CD4-positive, alpha-beta T cell (primary cell): Measurements from ENCODE around the gene PPP1CA. TPM values are rescaled to one million over a fixed set of nuclear protein-coding genes. Genes with fewer than 3 reads are reported as not detected.

Source experiments
- ATAC-seq: fragments of 200-7000 bp; cut with Tn5 transposase; one replicate; pipeline ENCODE4 v1.10.0; 2022; ENCODE audit warnings: mild to moderate bottlenecking; ENCODE audit not compliant: poor library complexity
- CTCF ChIA-PET: fragments of 350-600 bp; sonication (Branson Sonifier 250); formaldehyde crosslinking; loops from one replicate; lab custom pipeline; 2021; ENCODE audit warnings: antibody characterized with exemption, inconsistent platforms; lab: Charles Lee
- POLR2A ChIA-PET: fragments of 350-600 bp; sonication (Branson Sonifier 250); formaldehyde crosslinking; loops from one replicate; lab custom pipeline; 2021; ENCODE audit warnings: antibody characterized with exemption, inconsistent platforms; lab: Charles Lee
- DNase-seq, 14 experiments: peaks; one replicate each; pipeline ENCODE4 v3.0.0-alpha.2; 2013 to 2020; ENCODE audit warnings: mixed read lengths in 2 of 14
- H3K27ac ChIP-seq, 2 donors: one replicate each; pipeline versions ENCODE4 v1.5.1 to v1.7.0; 2013; ENCODE audit warnings: low read length in 2 of 2, low read depth in 1 of 2, mild to moderate bottlenecking in 1 of 2
- H3K27me3 ChIP-seq, 2 experiments: 1 replicate in 1 of 2; 2 replicates in 1 of 2; pipeline versions ENCODE4 v1.6.1 to v1.7.0; 2013; ENCODE audit warnings: low read length in 2 of 2, control low read depth in 1 of 2, mild to moderate bottlenecking in 1 of 2, moderate library complexity in 1 of 2; ENCODE audit not compliant: insufficient read depth in 2 of 2, control insufficient read depth in 1 of 2
- H3K36me3 ChIP-seq: one replicate; pipeline ENCODE4 v1.6.1; 2013; ENCODE audit warnings: low read length, control low read depth; ENCODE audit not compliant: insufficient read depth
- H3K4me1 ChIP-seq: one replicate; pipeline ENCODE4 v1.6.1; 2013; ENCODE audit warnings: low read length, control low read depth; ENCODE audit not compliant: insufficient read depth
- H3K4me3 ChIP-seq: one replicate; pipeline ENCODE4 v1.5.1; 2013; ENCODE audit warnings: mild to moderate bottlenecking, low read length, moderate library complexity
- H3K9me3 ChIP-seq, 2 experiments: 1 replicate in 1 of 2; 2 replicates in 1 of 2; pipeline versions ENCODE4 v1.6.1 to v1.7.0; 2013; ENCODE audit warnings: low read length in 2 of 2, mild to moderate bottlenecking in 2 of 2, control low read depth in 1 of 2, moderate library complexity in 1 of 2; ENCODE audit not compliant: control insufficient read depth in 1 of 2, insufficient read depth in 1 of 2
- H3K27ac Mint-ChIP-seq: one replicate; pipeline ENCODE4 v1.8.0; 2020; ENCODE audit warnings: mixed read lengths
- H3K27me3 Mint-ChIP-seq: one replicate; pipeline ENCODE4 v1.8.0; 2021; ENCODE audit warnings: mixed read lengths
- H3K36me3 Mint-ChIP-seq: one replicate; pipeline ENCODE4 v1.8.0; 2021; ENCODE audit warnings: low read depth, mixed read lengths
- H3K4me1 Mint-ChIP-seq: one replicate; pipeline ENCODE4 v1.8.0; 2021; ENCODE audit warnings: low read depth, mixed read lengths
- H3K4me3 Mint-ChIP-seq: one replicate; pipeline ENCODE4 v1.8.0; 2020; ENCODE audit warnings: mild to moderate bottlenecking, mixed read lengths
- H3K9me3 Mint-ChIP-seq: one replicate; pipeline ENCODE4 v1.8.0; 2020; ENCODE audit warnings: mixed read lengths
- CTCF ChIP-seq: fragments of 200-600 bp; IDR thresholded peaks from one replicate; pipeline ENCODE4 v1.8.0; 2022; ENCODE audit warnings: antibody characterized with exemption, mild to moderate bottlenecking
- intact Hi-C, 2 experiments: fragments of 100-400 bp; cut with DNase I in 1 of 2; cut with micrococcal nuclease in 1 of 2; formaldehyde crosslinking; loops; one replicate each; pipeline versions ENCODE4 v1.15.1 to v1.9.0; 2023 to 2025; cut with DNase I, micrococcal nuclease
- total RNA-seq, 174 experiments: library from RNA in 2 of 174; stranded (reverse) in 2 of 174; gene quantifications; one replicate each; pipeline ENCODE4 v1.2.3 and lab custom pipeline; 2021 to 2026

Gene PPP1CA
- total RNA-seq, 2 experiments from 2014 or later, result 42.0 to 45.5 TPM

DNA sequence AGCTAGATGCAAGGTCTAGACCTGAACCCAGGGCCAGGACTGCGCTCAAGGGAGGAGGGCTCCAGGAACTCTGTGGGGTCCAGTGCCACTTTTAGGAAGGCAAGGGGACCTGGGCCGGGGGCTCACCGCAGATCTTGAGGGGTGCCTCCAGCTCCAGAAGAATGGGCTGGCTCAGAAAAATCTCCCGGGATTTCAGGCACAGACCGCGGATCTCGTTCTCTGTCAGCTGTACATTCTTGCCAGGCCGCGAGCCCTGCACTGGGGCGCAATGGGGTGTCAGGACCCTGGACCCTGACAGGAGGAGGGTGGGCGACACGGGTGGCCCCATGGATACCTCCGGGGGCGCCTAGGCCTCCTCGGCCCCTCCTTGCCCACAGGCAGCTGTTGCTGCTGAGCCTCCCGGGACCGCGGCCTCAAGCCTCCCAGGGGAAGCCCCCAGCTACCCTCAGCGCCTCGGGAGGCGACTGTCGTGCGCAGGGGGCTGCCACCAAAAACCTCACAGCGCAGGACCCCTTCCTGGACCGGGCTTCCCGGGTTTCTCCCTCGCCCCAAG, 640 bp downstream of the PPP1CA start:
- Mint-ChIP-seq H3K27me3 (no peaks in the 10 kb centered on the region), H3K4me1 (peaks cover 55% of the 10 kb centered on the region), H3K4me3 (peak overlapping the region; percentile 93), H3K27ac (peak overlapping the region; percentile 73), H3K36me3 (peaks cover 56% of the 10 kb centered on the region), H3K9me3 (no peaks in the 10 kb centered on the region)
- intact Hi-C loops, result loop anchor here (1.0 to 5.0 kb wide), 5 partner anchors 28 to 106 kb away; partner anchors contain the start of genes CDK2AP2 (in 1 of the 2), PITPNM1 (in 1 of the 2), PTPRCAP (in 1 of the 2) and RPS6KB2 (in 1 of the 2)
- CTCF ChIA-PET, result interaction anchor here (0.6 to 5.3 kb wide), 23 partner anchors 8 to 183 kb away, joined by 3 to 46 read pairs (median 4); partner anchors contain the start of genes AIP, CARNS1, CDK2AP2 and CLCF1
- Histone ChIP-seq H3K9me3 (peaks cover 0 to 5% of the 10 kb centered on the region in 2 experiments), H3K27ac (peak overlapping the region; percentile 38 to 78), H3K4me3 (peak overlapping the region; percentile 98), H3K27me3 (peaks cover 0 to 3% of the 10 kb centered on the region in 2 experiments), H3K36me3 (peaks cover 48% of the 10 kb centered on the region), H3K4me1 (peaks cover 86% of the 10 kb centered on the region)
- POLR2A ChIA-PET, result interaction anchor here (0.7 to 7.1 kb wide), 33 partner anchors 8 to 758 kb away, joined by 3 to 353 read pairs (median 6); partner anchors contain the start of genes AIP, ANKRD13D, CARNS1 and GPR152
- no peak for TF ChIP-seq CTCF
- ATAC-seq (no peak), DNase-seq (no peak)

GRCh38 chr11:67400251-67400941, 1.3 kb downstream of the PPP1CA start:
- peak overlapping the region; percentile 38 to 78 for H3K27ac ChIP-seq
- ChIA-PET POLR2A (interaction anchor here (1.0 to 7.1 kb wide), 19 partner anchors 8 to 132 kb away, joined by 3 to 353 read pairs (median 9); partner anchors contain the start of genes AIP, CARNS1, GPR152 and PITPNM1), CTCF (interaction anchor here (0.8 to 2.9 kb wide), 7 partner anchors 18 to 183 kb away, joined by 3 to 28 read pairs (median 6); partner anchors contain the start of genes AIP, GSTP1 and TMEM134)
- H3K27ac Mint-ChIP-seq, result peak overlapping the region; percentile 73
- peaks cover 47% of the 10 kb centered on the region for H3K36me3 ChIP-seq
- H3K36me3 Mint-ChIP-seq, result peaks cover 54% of the 10 kb centered on the region
- peaks cover 83% of the 10 kb centered on the region for H3K4me1 ChIP-seq
- H3K4me1 Mint-ChIP-seq, result peaks cover 52% of the 10 kb centered on the region
- peaks cover 0 to 5% of the 10 kb centered on the region in 2 experiments for H3K9me3 ChIP-seq
- H3K9me3 Mint-ChIP-seq, result no peaks in the 10 kb centered on the region
- peaks cover 0 to 3% of the 10 kb centered on the region in 2 experiments for H3K27me3 ChIP-seq
- peak overlapping the region; percentile 98 for H3K4me3 ChIP-seq
- DNase-seq, result peak in 1 of 14 experiments; percentile 40
- peak overlapping the region; percentile 93 for H3K4me3 Mint-ChIP-seq
- intact Hi-C loops, result loop anchor here (2.0 to 5.0 kb wide), 4 partner anchors 28 to 107 kb away; partner anchors contain the start of genes CDK2AP2 (in 1 of the 2), PITPNM1 (in 1 of the 2), PTPRCAP (in 1 of the 2) and RPS6KB2 (in 1 of the 2)
- ATAC-seq, result no peak
- no peak for TF ChIP-seq CTCF
- H3K27me3 Mint-ChIP-seq, result no peaks in the 10 kb centered on the region
